Inferior parietal cortex (tissue), 1 donor: Measurements from ENCODE around the gene TMUB1.
A peak's percentile ranks its signal among the peaks of the same experiment; 100 is the strongest.

Source experiments
- DNase-seq: peaks from one replicate; pipeline ENCODE4 v3.0.0-alpha.2; 2016; ENCODE audit errors: extremely low spot score

Gene TMUB1

DNA sequence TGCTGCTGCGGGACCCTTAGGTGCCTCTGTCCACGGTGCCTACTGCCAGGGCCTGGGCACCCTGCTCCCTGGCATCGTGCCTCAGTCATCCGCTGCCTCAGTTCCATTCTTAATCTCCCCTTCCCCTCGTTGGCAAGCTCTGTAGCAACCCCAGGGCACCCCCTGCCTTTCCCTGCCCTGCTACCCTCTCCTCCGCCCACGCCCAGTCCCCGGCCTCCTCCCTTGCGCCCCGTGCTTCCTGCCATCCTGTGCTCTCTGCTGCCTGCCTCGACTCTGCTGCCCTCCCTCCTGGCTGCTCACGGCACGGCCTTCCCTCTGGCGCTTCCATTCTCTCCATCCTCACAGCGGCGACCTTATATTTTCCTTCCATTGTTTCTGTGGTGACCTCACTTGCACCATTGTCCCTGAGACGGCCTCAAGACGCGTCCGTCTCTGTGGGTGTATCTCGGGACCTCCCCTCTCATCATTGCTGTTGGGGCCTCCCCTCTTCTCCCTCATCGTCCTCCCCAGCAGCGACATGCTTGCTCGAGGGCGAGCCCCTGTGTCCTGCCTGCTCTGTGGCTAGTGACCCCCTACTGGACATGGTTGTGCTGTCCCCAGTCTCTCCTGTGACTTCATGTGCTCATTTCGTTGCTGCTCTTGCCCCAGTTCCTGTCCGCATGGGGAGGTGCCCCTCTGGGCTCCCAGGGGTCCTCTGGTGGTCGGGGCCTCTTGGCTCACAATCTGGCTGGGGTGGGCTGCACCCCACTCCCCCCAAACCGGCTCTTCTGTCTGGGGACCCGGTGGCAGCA, 38.3 kb upstream of the TMUB1 start:
- DNase-seq: no peak

DNA sequence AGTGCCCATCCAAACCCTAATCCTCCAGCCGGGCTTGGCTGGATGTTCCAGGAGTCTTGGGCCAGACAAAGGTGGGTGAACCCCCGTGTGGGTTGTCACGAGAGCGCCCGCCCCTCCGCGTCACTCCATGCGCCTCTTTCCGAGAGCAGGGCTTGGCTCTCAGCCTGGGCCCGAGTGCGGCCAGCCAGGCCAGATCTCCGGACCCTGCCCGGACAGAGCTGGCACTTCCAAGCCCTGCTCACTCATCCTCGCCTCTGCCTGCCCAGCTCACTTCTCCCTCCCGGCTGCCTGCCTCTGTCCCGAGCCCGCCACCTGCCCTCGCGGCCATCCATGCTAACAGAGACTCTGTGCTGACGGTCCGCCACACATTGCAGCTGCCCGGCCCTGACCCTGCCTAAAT, 37.6 kb upstream of the TMUB1 start:
- no peak for DNase-seq

DNA sequence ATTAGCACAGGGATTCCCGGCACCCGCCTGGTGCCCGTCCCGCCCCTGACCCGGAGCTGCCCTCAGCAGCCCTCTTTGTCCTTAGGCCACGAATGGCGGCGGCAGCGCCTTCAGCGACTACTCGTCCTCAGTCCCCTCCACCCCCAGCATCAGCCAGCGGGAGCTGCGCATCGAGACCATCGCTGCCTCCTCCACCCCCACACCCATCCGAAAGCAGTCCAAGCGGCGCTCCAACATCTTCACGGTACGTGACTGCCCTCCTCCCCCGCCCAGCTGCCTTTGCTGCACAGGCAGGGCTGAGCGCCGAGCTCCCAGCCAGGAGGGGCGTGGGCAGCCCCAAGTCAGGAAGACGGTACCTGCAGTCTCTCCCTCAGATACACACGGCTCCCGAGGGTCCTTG, 36.6 kb upstream of the TMUB1 start:
- DNase-seq: no peak

DNA sequence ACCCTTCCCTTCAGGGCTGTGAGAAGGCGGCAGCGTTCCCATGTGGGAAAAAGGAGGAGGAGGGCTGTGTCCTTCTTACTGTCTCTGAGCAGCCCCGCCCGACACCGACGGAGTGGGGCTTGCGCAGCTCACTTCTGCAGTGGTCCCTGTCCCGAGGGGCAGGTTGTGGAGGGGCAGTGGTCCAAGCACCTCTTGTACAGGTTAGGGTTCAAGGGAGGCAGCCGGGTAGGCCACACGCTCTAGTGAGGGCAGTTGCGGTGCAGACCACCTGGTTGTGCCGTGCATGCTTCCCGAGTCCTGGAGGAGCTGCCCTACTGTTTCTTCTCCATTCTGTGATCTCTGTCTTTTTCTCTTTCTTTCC, 35.7 kb upstream of the TMUB1 start:
- no peak for DNase-seq

DNA sequence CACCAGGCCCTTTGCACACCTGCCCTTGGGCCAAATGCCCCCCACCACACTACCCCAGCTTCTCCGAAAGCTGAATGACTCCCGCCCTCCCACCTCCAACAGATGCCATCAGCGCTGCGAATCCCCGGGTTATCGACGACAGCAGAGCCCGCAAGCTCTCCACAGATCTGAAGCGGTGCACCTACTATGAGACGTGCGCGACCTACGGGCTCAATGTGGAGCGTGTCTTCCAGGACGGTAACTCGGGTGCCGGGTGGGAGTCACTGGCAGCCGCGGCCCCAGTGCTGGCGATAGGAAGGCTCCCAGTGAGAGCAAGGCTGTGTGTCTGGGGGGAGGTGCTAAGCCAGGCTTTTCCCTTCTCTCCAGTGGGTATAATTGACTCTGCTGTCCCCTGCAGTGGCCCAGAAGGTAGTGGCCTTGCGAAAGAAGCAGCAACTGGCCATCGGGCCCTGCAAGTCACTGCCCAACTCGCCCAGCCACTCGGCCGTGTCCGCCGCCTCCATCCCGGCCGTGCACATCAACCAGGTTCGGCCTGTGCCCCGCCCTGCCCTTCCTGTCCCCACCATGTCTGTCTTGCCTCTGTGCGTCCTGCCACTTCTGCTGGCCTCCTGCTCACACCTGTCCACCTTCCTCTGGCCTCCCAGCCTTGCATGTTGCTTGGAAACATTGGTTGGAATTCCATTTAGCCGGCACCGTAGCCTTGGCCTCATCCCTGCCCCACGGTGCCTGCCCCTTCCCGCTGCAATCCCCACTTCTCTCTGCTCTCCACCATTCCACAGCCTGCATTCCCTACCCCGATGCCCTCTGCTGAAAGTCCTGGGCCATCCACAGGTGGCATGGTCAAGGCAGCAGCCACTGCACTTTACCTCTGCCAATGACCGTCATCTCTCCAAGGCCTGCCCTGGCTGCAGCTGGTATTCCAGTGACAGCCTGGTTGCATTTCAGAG, 35.1 kb upstream of the TMUB1 start:
- DNase-seq: no peak

- no peak for DNase-seq
Measured at GRCh38 chr7:151117565-151117964, 34.3 kb upstream of the TMUB1 start.

- DNase-seq: no peak
Measured at GRCh38 chr7:151116603-151117440, 33.5 kb upstream of the TMUB1 start.

GRCh38 chr7:151115836-151116418, 32.6 kb upstream of the TMUB1 start:
- no peak for DNase-seq

- no peak for DNase-seq
Measured at GRCh38 chr7:151115121-151115835, 32.0 kb upstream of the TMUB1 start.

GRCh38 chr7:151114151-151115090, 31.1 kb upstream of the TMUB1 start:
- no peak for DNase-seq

DNA sequence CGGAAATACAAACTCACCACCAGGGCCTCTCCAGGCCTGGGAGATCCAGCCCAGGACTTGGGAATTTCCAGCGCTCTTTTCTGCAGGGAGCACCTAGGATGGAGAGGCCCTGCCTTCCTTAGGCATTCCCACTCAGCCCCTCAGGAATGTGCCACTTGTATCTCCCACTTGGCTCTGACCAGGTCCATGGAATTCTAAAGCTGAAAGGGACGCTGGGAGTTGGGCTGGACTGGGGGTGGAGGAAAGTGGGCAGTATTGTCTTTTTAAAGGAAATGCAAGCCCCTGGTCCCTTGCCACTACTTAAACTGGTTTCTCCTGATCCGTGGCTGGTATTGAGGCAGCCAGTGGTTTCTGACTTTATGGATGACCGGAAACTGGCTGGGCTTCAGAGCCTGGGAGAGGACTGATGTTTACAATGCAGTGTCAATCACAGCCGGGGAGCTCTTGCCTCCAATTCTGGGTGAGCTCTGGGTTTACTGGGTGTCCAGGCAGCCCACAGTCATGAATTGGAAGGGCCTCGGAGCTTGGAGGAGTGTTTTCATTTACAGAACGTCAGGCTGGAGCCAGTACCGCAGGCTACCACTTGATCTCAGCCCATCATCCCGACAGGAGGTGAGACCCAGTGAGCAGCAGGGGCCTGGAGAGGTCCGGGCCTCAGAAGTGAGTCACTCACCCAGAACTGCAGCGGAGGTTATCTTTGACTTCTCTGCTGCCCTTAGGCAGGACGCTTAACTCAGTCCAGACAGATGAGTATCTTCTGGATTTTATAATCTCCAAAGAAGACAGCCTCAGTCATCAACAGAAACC, 30.3 kb upstream of the TMUB1 start:
- DNase-seq: no peak

- DNase-seq: peak; percentile 85
Measured at GRCh38 chr7:151110941-151111645, 27.8 kb upstream of the TMUB1 start.

GRCh38 chr7:151110236-151110940, 27.1 kb upstream of the TMUB1 start:
- no peak for DNase-seq

DNA sequence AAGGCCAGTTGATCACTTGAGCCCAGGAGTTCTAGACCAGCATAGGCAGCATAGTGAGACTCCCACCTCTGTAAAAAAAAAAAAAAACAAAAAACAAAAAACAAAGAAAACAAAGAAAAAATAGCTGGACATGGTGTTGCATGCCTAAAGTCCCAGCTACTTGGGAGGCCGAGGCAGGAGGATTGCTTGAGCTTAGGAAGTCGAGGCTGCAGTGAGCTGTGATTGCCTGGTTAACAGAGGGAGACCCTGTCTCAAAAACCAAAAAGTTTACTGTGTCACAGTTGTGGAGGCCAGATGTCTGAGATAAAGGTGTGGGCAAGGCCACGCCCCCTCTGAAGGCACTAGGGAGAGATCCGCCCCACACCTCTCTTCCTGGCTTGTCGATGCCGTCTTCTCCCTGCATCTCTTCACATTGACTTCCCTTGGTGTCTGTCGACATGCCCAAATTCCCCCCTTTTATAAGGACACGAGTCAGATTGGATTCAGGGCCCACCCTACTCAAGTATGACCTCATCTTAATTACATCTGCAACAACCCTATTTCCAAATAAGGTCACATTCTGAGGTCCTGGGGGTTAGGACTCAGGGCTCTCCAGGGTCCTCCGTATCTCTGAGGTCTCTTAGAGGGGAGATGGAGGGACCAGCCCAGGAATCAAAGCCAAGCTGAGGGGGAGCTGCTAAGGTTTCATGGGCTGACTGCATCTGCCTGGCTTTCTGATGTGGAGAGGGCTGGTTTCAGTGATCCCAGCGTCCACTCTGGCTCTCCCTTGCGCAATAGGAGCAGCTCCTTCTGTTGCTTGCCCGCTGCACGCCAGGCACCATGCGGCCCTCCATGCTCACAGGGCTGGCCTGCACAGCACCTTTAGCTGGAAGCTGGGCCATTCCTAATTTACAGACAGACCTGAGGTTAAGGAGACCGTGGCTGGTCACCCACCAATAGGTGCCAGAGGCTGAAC, 26.1 kb upstream of the TMUB1 start:
- no peak for DNase-seq

DNA sequence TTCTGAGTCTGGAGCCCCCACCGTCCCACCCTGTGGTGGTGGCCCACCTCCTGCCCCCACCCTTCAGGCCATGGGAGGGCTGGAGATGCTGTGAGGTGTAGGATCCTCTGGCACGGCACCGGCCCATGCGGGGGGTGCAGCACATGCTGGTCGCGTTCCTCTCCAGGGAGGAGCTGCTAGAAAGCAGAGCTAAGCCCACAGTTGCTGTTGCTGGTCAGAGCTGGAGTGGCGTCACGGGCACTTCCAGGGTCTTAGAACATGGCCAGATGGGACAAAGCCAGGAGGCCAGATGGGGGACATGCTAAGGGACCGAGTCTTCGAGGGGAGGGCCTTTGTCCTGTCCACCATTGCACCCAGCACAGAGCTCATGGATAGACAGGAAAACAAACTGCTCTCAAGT, 24.6 kb upstream of the TMUB1 start:
- no peak for DNase-seq

DNA sequence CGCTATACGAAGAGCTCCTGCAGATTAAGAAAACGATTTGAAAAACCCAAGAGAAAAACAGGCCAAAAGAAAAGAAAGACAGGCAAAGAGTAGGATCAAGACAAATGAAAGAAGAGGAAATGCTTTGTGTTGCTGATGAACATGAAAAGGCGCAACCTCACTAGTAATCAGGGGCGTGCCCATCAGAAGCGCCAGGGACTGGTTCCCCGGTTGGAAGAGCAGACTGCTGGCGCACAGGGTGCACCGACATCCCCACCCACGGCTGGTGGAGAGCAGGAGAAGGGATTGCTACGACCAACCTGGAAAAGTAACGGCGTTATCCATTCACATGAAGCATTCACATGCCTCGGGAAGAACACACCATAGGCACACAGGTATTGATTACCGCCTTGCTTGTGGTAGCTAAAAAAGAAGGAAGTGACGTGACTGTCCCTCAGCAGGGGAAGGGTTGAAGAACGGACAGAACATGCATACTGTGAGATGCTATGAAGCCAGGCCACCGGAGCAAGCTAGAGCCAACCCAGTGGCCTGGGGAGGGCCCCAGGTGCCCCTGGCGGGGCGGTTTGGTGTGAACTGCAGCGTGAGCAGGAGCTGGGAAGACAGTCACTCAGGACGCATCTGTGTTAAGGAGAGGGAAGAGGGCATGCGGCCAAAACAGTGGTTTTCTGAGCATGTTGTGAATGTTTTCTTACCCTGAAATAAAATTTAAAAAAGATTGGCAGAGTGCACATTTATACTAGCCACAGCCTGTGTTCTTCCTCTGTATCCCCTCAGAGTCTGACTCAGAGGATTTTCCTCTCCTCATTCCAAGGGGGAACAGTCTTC, 21.3 kb upstream of the TMUB1 start:
- no peak for DNase-seq
